DOHH2 (cell line): ENCODE results near the gene FBXO15.
A peak's percentile ranks its signal among the peaks of the same experiment; 100 is the strongest.

Experiments
- H3F3A ChIP-seq: fragments of 200-600 bp; sonication (generic), shearing (Covaris generic); 2 replicates; pipeline ENCODE4 v1.6.0; 2016; ENCODE audit warnings: antibody characterized with exemption, mild to moderate bottlenecking; ENCODE audit not compliant: control insufficient read depth, insufficient read depth
- H3K27ac ChIP-seq: fragments of 200-600 bp; sonication (generic); 2 replicates; pipeline ENCODE4 v1.5.1; 2014; ENCODE audit warnings: low read depth, mild to moderate bottlenecking, low read length, moderate library complexity
- H3K27me3 ChIP-seq: fragments of 200-600 bp; sonication (generic); 2 replicates; pipeline ENCODE4 v1.6.1; 2014; ENCODE audit warnings: mild to moderate bottlenecking, low read length, mixed read lengths; ENCODE audit not compliant: control insufficient read depth
- H3K36me3 ChIP-seq: fragments of 200-600 bp; sonication (generic); 2 replicates; pipeline ENCODE4 v1.6.1; 2014; ENCODE audit warnings: mild to moderate bottlenecking, low read length, moderate library complexity, mixed read lengths; ENCODE audit not compliant: control insufficient read depth
- H3K4me1 ChIP-seq: fragments of 200-600 bp; sonication (generic); 2 replicates; pipeline ENCODE4 v1.6.1; 2014; ENCODE audit warnings: mild to moderate bottlenecking, low read length, mixed read lengths; ENCODE audit not compliant: control insufficient read depth
- H3K4me2 ChIP-seq: fragments of 200-600 bp; sonication (generic); 2 replicates; pipeline ENCODE4 v1.6.0; 2014; ENCODE audit warnings: mild to moderate bottlenecking, low read length, moderate library complexity
- H3K4me3 ChIP-seq: fragments of 200-600 bp; sonication (generic); 2 replicates; pipeline ENCODE4 v1.5.1; 2014; ENCODE audit warnings: mild to moderate bottlenecking, low read length, mixed read lengths
- H3K79me2 ChIP-seq: fragments of 200-600 bp; sonication (generic); 2 replicates; pipeline ENCODE4 v1.6.1; 2014; ENCODE audit warnings: mild to moderate bottlenecking, low read length, mixed read lengths; ENCODE audit not compliant: control insufficient read depth
- H3K9me2 ChIP-seq: fragments of 200-600 bp; sonication (generic); replicated peaks from 2 replicates; pipeline ENCODE4 v1.6.1; 2014; ENCODE audit warnings: mild to moderate bottlenecking, low read length, mixed read lengths; ENCODE audit not compliant: control insufficient read depth
- H3K9me3 ChIP-seq: fragments of 200-600 bp; sonication (generic); 2 replicates; pipeline ENCODE4 v1.6.1; 2014; ENCODE audit warnings: antibody characterized with exemption, low read length, mixed read lengths; ENCODE audit not compliant: control insufficient read depth, insufficient read depth
- H4K20me1 ChIP-seq: fragments of 200-600 bp; sonication (generic); 2 replicates; pipeline ENCODE4 v1.6.0; 2014; ENCODE audit warnings: low read depth, mild to moderate bottlenecking, antibody characterized with exemption, low read length, moderate library complexity; ENCODE audit not compliant: control insufficient read depth, insufficient read depth
- EZH2phosphoT487 ChIP-seq: fragments of 200-600 bp; sonication (generic); IDR thresholded peaks from 2 replicates; pipeline ENCODE4 v1.6.1; 2017; ENCODE audit warnings: borderline replicate concordance, mild to moderate bottlenecking, antibody characterized with exemption, low read length, moderate library complexity, mixed read lengths
- TF ChIP-seq, protein P1 (sequence below): fragments of 200-600 bp; sonication (generic); IDR thresholded peaks from one replicate; pipeline ENCODE4 v1.5.1; 2014; ENCODE audit warnings: antibody characterized with exemption, mild to moderate bottlenecking, low read depth, low read length; ENCODE audit not compliant: poor library complexity, severe bottlenecking

Gene FBXO15

DNA sequence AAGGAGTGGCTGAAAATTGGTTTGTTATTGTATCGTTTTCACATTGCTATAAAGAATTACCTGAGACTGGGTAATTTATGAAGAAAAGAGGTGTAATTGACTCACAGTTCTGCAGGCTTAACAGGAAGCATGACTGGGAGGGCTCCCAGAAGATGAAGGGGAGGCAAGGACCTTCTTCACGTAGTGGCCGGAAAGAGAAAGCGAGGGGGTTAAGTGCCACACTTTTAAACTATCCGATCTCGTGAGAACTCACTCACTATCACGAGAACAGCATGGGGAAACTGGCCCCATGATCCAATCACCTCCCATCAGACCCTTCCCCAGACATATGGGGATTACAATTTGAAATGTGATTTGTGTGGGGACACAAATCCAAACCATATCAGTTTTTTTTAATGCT is 81.6 kb downstream of the FBXO15 start:
- Histone ChIP-seq H4K20me1 (no peaks in the 10 kb centered on the region), H3K9me2 (no peaks in the 10 kb centered on the region), H3K4me1 (peaks cover 26% of the 10 kb centered on the region), H3K9me3 (no peaks in the 10 kb centered on the region), H3K27me3 (no peaks in the 10 kb centered on the region), H3K79me2 (no peaks in the 10 kb centered on the region), H3K4me2 (no peak overlapping the region), H3K4me3 (no peak overlapping the region), H3K27ac (0 out of 2 replicates have a peak overlapping the region, but pooled peaks have one; percentile 29), H3K36me3 (no peaks in the 10 kb centered on the region), H3F3A (no peaks in the 10 kb centered on the region)
- no peak for TF ChIP-seq EZH2phosphoT487
- TF ChIP-seq, protein P1, sequence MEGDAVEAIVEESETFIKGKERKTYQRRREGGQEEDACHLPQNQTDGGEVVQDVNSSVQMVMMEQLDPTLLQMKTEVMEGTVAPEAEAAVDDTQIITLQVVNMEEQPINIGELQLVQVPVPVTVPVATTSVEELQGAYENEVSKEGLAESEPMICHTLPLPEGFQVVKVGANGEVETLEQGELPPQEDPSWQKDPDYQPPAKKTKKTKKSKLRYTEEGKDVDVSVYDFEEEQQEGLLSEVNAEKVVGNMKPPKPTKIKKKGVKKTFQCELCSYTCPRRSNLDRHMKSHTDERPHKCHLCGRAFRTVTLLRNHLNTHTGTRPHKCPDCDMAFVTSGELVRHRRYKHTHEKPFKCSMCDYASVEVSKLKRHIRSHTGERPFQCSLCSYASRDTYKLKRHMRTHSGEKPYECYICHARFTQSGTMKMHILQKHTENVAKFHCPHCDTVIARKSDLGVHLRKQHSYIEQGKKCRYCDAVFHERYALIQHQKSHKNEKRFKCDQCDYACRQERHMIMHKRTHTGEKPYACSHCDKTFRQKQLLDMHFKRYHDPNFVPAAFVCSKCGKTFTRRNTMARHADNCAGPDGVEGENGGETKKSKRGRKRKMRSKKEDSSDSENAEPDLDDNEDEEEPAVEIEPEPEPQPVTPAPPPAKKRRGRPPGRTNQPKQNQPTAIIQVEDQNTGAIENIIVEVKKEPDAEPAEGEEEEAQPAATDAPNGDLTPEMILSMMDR: no peak

DNA sequence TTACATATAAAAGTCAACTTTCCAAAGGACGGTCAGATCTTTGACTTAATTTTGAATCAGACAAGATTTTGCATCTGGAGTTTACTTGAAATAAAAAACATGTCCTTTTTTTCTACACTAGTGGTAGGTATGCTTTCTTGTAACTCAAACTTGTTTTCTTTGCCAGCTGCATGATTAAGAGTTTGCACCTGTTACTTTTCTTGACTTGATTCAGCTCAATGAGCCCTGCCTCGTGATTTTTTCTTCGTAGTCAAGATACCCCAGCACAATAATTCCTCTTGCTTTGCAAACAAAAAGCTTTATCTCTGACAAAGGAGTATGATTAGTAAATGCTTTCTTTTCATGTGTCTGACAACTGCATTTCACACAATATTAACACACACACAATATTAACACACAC is 82.3 kb downstream of the FBXO15 start:
- no peaks in the 10 kb centered on the region for H3K9me3 ChIP-seq
- peak overlapping the region; percentile 24; the same call in 1 of the 2 replicates for H3K4me2 ChIP-seq
- H3K4me3 ChIP-seq: no peak overlapping the region

DNA sequence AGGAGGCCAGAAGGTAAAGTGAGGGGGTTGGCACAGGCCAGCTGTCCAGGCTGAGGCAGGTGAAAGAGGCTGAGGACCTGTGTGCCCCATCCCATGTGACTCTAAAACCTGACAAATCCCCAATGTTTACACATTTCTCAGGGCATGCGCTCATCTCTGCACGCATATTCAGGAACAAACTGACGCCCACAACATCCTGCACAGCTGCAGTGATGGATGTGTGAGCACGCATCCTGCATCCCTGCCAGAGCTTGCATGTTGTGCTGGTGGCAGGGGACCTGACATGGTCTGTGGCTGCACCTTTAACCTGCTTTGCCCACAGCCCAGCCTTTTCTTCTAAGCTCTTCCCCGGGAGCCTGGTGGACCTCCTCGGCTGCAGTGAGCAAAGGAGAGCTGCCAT is 83.1 kb downstream of the FBXO15 start:
- H3K79me2 ChIP-seq: no peaks in the 10 kb centered on the region
- no peaks in the 10 kb centered on the region for H3F3A ChIP-seq
- no peak overlapping the region for H3K27ac ChIP-seq
- TF ChIP-seq, protein P1: no peak
- TF ChIP-seq EZH2phosphoT487: no peak
- no peaks in the 10 kb centered on the region for H3K36me3 ChIP-seq
- H3K4me1 ChIP-seq: peaks cover 36% of the 10 kb centered on the region
- no peaks in the 10 kb centered on the region for H3K9me3 ChIP-seq
- peak overlapping the region; percentile 24; the same call in 1 of the 2 replicates for H3K4me2 ChIP-seq
- H3K9me2 ChIP-seq: no peaks in the 10 kb centered on the region
- H3K27me3 ChIP-seq: no peaks in the 10 kb centered on the region
- no peak overlapping the region for H3K4me3 ChIP-seq
- no peaks in the 10 kb centered on the region for H4K20me1 ChIP-seq

More for the DNA sequence above, 82.3 kb downstream of the FBXO15 start:
- H4K20me1 ChIP-seq: no peaks in the 10 kb centered on the region
- no peaks in the 10 kb centered on the region for H3K79me2 ChIP-seq
- H3K36me3 ChIP-seq: no peaks in the 10 kb centered on the region
- H3K27me3 ChIP-seq: no peaks in the 10 kb centered on the region
- H3K4me1 ChIP-seq: peaks cover 32% of the 10 kb centered on the region
- peak overlapping the region; percentile 29; the same call in 1 of the 2 replicates for H3K27ac ChIP-seq
- H3F3A ChIP-seq: no peaks in the 10 kb centered on the region
- no peaks in the 10 kb centered on the region for H3K9me2 ChIP-seq
- TF ChIP-seq EZH2phosphoT487: no peak
- TF ChIP-seq, protein P1: no peak

DNA sequence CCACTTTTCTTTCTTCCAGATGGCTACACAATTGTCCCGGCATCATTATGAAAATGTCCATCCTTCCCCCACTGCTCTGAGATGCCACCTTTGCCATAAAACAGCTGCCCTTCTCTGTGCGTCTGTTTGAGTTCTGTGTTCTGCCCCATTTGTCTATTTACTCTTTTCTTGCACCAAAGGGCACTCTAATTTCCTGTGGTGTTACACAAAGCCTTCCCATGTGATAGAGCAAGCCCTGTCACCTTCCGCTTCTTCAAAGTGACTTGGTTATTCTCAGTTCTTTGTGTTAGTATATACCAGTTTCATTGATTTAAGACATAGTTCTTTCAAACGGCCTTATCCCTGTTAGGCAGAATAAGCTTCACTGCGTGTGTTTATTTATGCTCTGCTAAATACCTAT is 84.1 kb downstream of the FBXO15 start:
- no peaks in the 10 kb centered on the region for H3K27me3 ChIP-seq

More for the DNA sequence above, 84.1 kb downstream of the FBXO15 start:
- Histone ChIP-seq H3K4me2 (no peak overlapping the region), H3K9me2 (no peaks in the 10 kb centered on the region), H3F3A (no peaks in the 10 kb centered on the region), H3K9me3 (no peaks in the 10 kb centered on the region), H4K20me1 (no peaks in the 10 kb centered on the region), H3K27ac (no peak overlapping the region; the same call in 1 of the 2 replicates), H3K79me2 (no peaks in the 10 kb centered on the region), H3K36me3 (no peaks in the 10 kb centered on the region), H3K4me1 (peaks cover 36% of the 10 kb centered on the region), H3K4me3 (no peak overlapping the region)
- TF ChIP-seq, protein P1: no peak
- TF ChIP-seq EZH2phosphoT487: no peak
